ENCODE results near the gene ABHD1. TPM values are rescaled to one million over a fixed set of nuclear protein-coding genes. Genes with fewer than 3 reads are reported as not detected.

ABHD1 gene
- total and polyA plus RNA-seq, 4 donors, result 0.09 to 2.0 (median 0.61) TPM

GRCh38 chr2:27096748-27097297 is 26.8 kb upstream of the ABHD1 start:
- Histone ChIP-seq H3K36me3 (ENCODE audit: control insufficient read depth in 4 of 4, insufficient read depth in 3 of 4, low read depth in 1 of 4, low read length in 3 of 4) (peaks cover 8 to 30% (median 21%) of the 10 kb centered on the region in 4 donors), H3K4me3 (ENCODE audit: low read depth in 1 of 3, low read length in 3 of 3) (no peak overlapping the region), H3K4me1 (ENCODE audit: control insufficient read depth in 4 of 4, insufficient read depth in 4 of 4, low read length in 3 of 4) (peaks cover 22 to 64% (median 56%) of the 10 kb centered on the region in 4 donors), H3K9ac (ENCODE audit: low read depth in 1 of 2, low read length in 2 of 2) (no peak overlapping the region), H3K9me3 (ENCODE audit: control insufficient read depth in 4 of 4, low read length in 3 of 4) (no peaks in the 10 kb centered on the region), H3K27me3 (ENCODE audit: control insufficient read depth in 4 of 4, insufficient read depth in 4 of 4, low read length in 3 of 4) (no peaks in the 10 kb centered on the region), H3K27ac (ENCODE audit: low read depth in 1 of 2, low read length in 2 of 2) (peak overlapping the region; percentile 82 to 87)
- no peak for TF ChIP-seq HNF4G (IDR thresholded peaks at IDR 0.05)
- TF ChIP-seq, protein P1, sequence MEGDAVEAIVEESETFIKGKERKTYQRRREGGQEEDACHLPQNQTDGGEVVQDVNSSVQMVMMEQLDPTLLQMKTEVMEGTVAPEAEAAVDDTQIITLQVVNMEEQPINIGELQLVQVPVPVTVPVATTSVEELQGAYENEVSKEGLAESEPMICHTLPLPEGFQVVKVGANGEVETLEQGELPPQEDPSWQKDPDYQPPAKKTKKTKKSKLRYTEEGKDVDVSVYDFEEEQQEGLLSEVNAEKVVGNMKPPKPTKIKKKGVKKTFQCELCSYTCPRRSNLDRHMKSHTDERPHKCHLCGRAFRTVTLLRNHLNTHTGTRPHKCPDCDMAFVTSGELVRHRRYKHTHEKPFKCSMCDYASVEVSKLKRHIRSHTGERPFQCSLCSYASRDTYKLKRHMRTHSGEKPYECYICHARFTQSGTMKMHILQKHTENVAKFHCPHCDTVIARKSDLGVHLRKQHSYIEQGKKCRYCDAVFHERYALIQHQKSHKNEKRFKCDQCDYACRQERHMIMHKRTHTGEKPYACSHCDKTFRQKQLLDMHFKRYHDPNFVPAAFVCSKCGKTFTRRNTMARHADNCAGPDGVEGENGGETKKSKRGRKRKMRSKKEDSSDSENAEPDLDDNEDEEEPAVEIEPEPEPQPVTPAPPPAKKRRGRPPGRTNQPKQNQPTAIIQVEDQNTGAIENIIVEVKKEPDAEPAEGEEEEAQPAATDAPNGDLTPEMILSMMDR (IDR thresholded peaks at IDR 0.05; ENCODE audit: low read depth, low read length, missing input control), result no peak
- TF ChIP-seq, protein P2, sequence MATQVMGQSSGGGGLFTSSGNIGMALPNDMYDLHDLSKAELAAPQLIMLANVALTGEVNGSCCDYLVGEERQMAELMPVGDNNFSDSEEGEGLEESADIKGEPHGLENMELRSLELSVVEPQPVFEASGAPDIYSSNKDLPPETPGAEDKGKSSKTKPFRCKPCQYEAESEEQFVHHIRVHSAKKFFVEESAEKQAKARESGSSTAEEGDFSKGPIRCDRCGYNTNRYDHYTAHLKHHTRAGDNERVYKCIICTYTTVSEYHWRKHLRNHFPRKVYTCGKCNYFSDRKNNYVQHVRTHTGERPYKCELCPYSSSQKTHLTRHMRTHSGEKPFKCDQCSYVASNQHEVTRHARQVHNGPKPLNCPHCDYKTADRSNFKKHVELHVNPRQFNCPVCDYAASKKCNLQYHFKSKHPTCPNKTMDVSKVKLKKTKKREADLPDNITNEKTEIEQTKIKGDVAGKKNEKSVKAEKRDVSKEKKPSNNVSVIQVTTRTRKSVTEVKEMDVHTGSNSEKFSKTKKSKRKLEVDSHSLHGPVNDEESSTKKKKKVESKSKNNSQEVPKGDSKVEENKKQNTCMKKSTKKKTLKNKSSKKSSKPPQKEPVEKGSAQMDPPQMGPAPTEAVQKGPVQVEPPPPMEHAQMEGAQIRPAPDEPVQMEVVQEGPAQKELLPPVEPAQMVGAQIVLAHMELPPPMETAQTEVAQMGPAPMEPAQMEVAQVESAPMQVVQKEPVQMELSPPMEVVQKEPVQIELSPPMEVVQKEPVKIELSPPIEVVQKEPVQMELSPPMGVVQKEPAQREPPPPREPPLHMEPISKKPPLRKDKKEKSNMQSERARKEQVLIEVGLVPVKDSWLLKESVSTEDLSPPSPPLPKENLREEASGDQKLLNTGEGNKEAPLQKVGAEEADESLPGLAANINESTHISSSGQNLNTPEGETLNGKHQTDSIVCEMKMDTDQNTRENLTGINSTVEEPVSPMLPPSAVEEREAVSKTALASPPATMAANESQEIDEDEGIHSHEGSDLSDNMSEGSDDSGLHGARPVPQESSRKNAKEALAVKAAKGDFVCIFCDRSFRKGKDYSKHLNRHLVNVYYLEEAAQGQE (IDR thresholded peaks at IDR 0.05), result no peak
- WGBS, result 43% methylated on average over 3 of the region's 3 CpGs
- DNase-seq (ENCODE audit: low spot score), result no peak

DNA sequence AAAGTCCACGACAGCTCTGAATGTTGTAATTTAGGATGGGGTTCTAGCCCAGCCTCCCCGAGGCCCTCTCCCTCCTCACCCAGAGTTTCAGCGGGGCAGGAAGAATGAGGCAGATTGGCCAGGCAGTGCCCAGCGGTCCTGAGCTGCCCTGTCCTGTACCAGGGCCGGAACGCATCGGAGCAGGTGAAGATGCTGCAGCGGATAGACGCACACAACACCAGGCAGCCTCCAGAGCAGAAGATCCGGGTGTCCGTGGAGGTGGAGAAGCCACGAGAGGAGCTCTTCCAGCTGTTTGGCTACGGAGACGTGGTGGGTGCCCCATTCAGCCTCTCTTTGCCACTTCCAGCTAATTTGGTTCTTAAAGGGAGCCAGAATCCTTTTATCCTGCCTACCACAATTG is 26.3 kb upstream of the ABHD1 start:
- Histone ChIP-seq H3K9me3 (ENCODE audit: control insufficient read depth in 4 of 4, low read length in 3 of 4) (no peaks in the 10 kb centered on the region), H3K4me1 (ENCODE audit: control insufficient read depth in 4 of 4, insufficient read depth in 4 of 4, low read length in 3 of 4) (peaks cover 22 to 58% (median 51%) of the 10 kb centered on the region in 4 donors), H3K4me3 (ENCODE audit: low read depth in 1 of 3, low read length in 3 of 3) (no peak overlapping the region), H3K9ac (ENCODE audit: low read depth in 1 of 2, low read length in 2 of 2) (no peak overlapping the region), H3K36me3 (ENCODE audit: control insufficient read depth in 4 of 4, insufficient read depth in 3 of 4, low read depth in 1 of 4, low read length in 3 of 4) (peaks cover 8 to 30% (median 21%) of the 10 kb centered on the region in 4 donors), H3K27ac (ENCODE audit: low read depth in 1 of 2, low read length in 2 of 2) (peak overlapping the region in 1 of 2 donors; percentile 82), H3K27me3 (ENCODE audit: control insufficient read depth in 4 of 4, insufficient read depth in 4 of 4, low read length in 3 of 4) (no peaks in the 10 kb centered on the region)
- TF ChIP-seq, protein P2 (IDR thresholded peaks at IDR 0.05), result no peak
- no peak for TF ChIP-seq RXRA (IDR thresholded peaks at IDR 0.05)
- no peak for TF ChIP-seq TAF1 (conservative IDR thresholded peaks at IDR 0.05)
- TF ChIP-seq, protein P3, sequence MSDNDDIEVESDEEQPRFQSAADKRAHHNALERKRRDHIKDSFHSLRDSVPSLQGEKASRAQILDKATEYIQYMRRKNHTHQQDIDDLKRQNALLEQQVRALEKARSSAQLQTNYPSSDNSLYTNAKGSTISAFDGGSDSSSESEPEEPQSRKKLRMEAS (IDR thresholded peaks at IDR 0.05), result no peak
- DNase-seq (ENCODE audit: low spot score), result no peak
- 89% methylated on average over 14 of the region's 14 CpGs for WGBS
